HG03095 (cell line): ENCODE measurements around the gene UBE2Q2.
"Not testable (repeated sequence)": the region's sequence is repeated elsewhere in the genome, so short reads cannot be mapped to it uniquely, and the experiment has no call there.

Experiments
- ATAC-seq: cut with Tn5 transposase; IDR thresholded peaks from one replicate; pipeline ENCODE4 v1.9.1; 2021; ENCODE audit warnings: moderate library complexity; ENCODE audit not compliant: unreplicated experiment

UBE2Q2 gene

GRCh38 chr15:75864213-75865059 lies 21.2 kb downstream of the UBE2Q2 start:
- ATAC-seq, result no peak

- ATAC-seq, result not testable (repeated sequence)
Observed at GRCh38 chr15:75866045-75866444, 22.8 kb downstream of the UBE2Q2 start.

GRCh38 chr15:75866916-75867315 lies 23.7 kb downstream of the UBE2Q2 start:
- ATAC-seq, result no peak

GRCh38 chr15:75867449-75867848 lies 24.2 kb downstream of the UBE2Q2 start:
- ATAC-seq, result no peak

DNA sequence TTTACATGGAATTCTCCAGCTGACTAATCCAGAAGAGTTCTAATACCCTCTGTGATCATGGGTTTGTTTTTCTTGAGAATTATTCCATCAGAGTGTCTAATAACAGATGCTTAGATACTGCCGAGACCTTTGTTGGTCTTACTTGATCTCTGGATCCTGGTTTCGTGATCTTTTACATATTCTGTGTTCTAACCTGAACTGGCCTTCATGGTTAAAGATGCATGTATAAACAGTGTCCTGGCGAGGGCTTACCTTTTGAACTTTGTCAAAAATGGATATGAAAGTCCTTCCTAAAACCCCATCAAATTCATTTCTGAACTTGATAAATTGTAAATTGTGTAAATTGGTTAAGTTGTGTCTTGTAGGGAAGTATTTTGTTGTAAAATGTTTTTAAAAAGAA lies 24.8 kb downstream of the UBE2Q2 start:
- no peak for ATAC-seq

- no peak for ATAC-seq
Observed at GRCh38 chr15:75869446-75869845, 26.2 kb downstream of the UBE2Q2 start.

- not testable (repeated sequence) for ATAC-seq
Observed at GRCh38 chr15:75871589-75871988, 28.3 kb downstream of the UBE2Q2 start.

DNA sequence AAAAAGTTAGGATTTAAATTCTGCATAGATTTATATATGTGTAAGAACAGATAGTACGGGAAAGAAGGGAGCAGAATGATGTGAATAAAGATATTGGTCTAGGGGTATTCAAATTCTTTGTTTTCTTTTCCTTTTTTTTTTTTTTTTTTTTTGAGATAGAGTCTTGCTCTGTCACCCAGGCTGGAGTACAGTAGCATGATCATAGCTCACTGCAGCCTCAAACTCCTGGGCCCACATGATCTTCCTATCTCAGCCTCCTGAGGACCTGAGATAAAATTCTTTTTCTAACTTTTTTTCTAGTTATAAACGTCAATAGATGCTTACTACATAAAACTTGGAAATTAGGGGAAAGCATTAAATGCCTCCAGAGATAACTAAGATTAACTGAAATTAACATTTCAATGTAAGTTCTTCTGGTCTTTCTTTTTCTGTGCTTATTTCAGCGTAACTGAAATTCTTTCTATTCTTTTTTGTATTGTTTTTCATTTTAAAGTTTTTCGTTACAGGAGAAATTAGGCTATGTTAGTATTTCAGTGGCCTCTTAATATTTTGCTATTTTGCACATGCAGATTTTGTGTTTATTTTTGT lies 29.2 kb downstream of the UBE2Q2 start:
- ATAC-seq, result no peak

DNA sequence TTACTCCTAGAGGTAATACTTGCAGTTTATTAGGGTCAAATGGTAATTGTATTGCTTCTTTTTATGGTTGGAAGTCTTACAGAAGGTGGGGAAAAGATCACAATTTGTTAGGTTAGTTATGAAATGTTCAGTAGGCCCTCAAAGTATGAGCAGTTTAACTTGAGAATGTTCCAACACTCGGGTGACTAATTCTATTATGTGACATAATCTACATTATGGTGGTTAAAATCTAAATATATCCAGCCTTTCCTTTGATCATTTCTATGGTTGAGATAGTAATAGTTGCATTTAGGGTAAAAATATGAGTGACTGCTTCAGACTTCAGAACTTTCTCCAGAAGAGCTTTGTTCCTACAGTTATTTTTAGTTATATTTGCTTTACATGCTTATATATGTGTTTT lies 40.8 kb downstream of the UBE2Q2 start:
- no peak for ATAC-seq

DNA sequence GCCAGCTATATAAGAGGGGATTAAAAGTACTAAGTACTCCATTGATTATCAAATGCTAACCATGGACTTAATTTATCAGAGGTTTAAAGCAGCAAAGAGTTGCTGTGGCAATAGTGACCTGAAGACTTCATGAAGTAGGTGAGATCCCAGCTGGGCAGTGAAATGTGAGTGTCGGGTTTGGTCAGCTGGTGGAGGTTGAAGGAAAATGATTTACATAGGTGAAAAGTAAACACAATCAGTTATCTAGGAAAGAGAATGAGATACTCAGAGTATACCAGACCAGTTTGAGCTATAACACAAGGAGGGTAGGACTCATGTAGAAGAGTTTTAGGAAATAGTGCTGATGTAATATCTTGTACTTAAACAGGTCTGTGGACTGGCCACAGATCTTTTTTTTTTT lies 43.9 kb downstream of the UBE2Q2 start:
- no peak for ATAC-seq

DNA sequence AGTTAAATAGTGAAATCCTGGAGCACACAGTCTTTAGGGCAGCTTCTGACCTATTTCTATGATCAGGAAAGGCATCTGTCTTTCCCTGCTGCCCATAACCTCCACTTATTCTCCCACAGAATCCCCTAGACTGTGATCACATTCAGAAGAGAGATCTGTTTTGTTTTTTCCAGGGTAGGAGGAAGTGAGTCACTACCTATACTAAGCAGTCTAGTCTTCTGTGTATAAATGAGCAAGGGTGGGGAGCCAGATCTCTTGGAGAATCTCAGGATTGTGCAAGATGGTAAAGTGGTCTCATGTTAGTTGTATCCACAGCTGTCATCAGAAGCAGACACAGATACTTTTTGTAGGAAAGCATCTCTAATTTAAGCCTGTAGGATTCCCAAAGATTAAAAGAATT lies 48.6 kb downstream of the UBE2Q2 start:
- ATAC-seq, result no peak

GRCh38 chr15:75895731-75896130 lies 52.5 kb downstream of the UBE2Q2 start:
- ATAC-seq, result no peak

- ATAC-seq, result no peak
Observed at GRCh38 chr15:75900577-75900976, 57.3 kb downstream of the UBE2Q2 start.

GRCh38 chr15:75902129-75902557 lies 58.9 kb downstream of the UBE2Q2 start:
- ATAC-seq, result no peak

- ATAC-seq, result peak; percentile 94
Observed at GRCh38 chr15:75903331-75904239, 60.3 kb downstream of the UBE2Q2 start, which contains the start of gene FBXO22. Gene FBXO22, plus strand, starts transcription at chr15:75903878. Its CDS starts 86 bp downstream, at chr15:75903964.

DNA sequence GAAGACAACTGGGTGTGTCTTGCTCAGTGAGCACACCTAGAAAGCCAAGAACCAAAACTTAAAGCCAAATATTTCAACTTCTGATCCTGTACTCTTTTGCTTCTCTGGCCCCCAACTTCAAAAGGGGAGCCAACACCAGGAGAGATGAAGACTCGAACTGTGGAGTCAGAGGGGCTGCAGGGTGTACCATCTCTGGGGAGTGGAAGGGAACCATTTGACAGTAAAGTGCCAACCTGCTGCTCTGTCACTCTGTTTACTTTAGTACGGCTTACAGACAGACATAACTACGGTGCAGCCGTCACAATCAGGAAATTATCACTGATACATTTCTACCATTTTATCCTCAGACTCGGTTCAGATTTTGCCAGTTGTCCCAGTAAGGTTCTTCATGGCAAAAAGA lies 62.0 kb downstream of the UBE2Q2 start:
- ATAC-seq, result no peak

- not testable (repeated sequence) for ATAC-seq
Observed at GRCh38 chr15:75910355-75910754, 67.1 kb downstream of the UBE2Q2 start.

- ATAC-seq, result no peak
Observed at GRCh38 chr15:75916978-75917377, 73.7 kb downstream of the UBE2Q2 start.

DNA sequence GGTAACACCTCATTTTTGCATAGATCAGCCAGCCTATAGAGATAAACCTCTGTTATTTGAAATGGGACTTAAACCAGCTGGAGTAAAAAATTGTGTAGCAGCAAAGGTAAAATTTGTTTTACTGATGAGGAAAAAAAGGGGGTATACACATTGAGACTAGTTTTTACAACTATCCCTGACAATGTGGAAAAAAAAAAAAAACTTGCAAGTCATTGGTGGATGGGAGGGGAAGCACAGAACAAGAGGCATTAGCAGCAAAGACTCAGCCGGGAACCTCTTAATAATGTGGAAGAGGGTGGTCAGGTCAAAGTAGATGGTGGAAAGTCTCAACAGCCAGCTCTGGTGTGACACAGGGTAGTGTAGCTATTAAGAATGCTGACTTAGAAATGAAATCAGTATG lies 74.9 kb downstream of the UBE2Q2 start:
- ATAC-seq, result no peak

GRCh38 chr15:75920079-75920478 lies 76.8 kb downstream of the UBE2Q2 start:
- no peak for ATAC-seq
